ENCODE results near the gene ADAMTS2.

ADAMTS2 gene

DNA sequence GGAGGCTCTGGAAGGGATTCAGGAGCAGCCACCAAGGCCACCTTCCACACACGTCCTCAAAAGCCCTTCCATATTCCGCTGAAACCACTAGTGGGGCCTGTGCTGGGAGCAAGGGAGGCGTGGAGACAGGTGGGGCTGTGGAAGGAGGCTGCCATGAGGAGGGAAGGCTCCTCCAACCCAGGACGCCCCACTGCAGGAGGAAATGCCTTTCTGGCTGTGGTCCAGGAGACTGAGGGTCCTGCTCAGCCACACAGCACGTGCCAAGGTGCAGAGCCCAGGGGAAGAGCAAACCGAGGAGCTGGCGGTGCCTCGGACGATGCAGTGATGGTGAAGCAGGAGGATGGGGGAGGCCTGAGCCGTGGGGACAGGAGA lies 49.5 kb downstream of the ADAMTS2 start:
- TF ChIP-seq, protein P1, sequence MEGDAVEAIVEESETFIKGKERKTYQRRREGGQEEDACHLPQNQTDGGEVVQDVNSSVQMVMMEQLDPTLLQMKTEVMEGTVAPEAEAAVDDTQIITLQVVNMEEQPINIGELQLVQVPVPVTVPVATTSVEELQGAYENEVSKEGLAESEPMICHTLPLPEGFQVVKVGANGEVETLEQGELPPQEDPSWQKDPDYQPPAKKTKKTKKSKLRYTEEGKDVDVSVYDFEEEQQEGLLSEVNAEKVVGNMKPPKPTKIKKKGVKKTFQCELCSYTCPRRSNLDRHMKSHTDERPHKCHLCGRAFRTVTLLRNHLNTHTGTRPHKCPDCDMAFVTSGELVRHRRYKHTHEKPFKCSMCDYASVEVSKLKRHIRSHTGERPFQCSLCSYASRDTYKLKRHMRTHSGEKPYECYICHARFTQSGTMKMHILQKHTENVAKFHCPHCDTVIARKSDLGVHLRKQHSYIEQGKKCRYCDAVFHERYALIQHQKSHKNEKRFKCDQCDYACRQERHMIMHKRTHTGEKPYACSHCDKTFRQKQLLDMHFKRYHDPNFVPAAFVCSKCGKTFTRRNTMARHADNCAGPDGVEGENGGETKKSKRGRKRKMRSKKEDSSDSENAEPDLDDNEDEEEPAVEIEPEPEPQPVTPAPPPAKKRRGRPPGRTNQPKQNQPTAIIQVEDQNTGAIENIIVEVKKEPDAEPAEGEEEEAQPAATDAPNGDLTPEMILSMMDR (IDR thresholded peaks at IDR 0.05) = no peak

DNA sequence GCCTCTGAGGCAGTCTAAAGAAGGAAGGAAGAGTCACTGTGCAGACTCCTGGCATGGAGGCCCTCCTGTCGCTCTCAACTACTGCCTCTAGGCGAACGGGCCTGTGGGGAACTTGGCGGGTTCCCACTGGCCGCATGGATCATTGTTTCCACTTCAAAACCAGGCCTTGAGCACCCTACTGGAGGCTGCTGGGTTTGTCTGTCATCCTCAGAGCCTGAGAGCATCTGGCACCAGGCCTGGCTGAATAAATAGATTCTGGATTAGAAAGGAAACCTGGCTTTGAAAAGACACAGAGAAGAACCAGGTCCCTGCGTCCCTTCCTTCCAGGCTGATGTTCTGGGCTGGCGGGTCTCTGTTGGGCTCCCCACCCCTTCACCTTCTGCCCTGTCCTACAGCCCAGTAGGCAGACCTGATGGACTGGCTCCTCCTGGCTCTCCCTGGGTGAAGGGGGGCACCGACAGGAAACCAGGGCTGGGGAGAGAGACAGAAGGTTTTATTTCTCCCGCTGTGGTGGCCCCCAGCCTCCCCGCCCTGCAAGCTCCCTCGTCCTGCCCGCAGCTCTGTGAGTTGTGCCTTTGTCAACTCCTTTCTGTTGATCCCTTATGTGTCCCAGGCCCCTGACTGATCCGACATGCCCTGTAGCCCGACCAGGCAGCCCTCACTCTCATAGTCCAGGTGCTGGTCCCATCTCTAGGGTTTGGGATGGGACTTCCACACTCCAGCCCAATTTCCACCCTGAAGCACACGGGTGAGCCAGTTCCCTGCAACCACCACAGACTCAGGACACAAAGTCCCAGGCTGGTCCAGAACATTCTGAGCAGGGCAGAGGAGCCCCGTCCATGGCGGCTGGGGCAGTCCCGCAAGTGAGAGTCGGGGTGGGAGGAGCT lies 50.1 kb downstream of the ADAMTS2 start:
- TF ChIP-seq, protein P1 (IDR thresholded peaks at IDR 0.05) = no peak

DNA sequence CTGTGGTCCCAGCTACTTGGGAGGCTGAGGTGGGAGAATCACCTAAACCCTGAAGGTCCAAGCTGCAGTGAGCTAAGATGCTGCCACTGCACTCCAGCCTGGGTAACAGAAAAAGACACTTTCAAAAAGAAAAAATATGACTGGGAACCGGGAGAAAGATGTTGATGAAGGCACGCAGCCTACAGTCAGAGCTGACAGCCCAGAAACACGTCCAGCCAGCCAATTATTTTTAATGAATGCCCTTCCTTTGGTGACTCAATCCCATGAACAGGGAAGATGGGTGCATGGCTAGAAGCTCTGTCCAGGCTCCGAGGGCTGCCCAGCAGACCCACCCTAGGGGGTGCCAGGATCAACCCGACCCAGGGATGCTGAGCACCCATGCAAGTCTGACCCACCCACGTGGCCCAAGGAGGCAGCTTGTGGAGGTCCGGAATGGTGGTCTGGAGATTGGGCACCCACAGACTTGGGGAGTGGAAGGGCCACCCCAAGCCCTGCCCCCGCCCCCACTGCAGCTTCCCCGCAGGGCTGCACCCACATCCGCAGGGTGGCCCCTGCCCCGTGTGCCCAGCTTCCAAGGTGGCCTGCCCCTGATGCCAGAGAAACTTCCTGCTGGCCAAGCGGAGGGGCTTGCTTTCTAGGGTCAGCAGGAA lies 51.0 kb downstream of the ADAMTS2 start:
- TF ChIP-seq, protein P1 (IDR thresholded peaks at IDR 0.05) = no peak

DNA sequence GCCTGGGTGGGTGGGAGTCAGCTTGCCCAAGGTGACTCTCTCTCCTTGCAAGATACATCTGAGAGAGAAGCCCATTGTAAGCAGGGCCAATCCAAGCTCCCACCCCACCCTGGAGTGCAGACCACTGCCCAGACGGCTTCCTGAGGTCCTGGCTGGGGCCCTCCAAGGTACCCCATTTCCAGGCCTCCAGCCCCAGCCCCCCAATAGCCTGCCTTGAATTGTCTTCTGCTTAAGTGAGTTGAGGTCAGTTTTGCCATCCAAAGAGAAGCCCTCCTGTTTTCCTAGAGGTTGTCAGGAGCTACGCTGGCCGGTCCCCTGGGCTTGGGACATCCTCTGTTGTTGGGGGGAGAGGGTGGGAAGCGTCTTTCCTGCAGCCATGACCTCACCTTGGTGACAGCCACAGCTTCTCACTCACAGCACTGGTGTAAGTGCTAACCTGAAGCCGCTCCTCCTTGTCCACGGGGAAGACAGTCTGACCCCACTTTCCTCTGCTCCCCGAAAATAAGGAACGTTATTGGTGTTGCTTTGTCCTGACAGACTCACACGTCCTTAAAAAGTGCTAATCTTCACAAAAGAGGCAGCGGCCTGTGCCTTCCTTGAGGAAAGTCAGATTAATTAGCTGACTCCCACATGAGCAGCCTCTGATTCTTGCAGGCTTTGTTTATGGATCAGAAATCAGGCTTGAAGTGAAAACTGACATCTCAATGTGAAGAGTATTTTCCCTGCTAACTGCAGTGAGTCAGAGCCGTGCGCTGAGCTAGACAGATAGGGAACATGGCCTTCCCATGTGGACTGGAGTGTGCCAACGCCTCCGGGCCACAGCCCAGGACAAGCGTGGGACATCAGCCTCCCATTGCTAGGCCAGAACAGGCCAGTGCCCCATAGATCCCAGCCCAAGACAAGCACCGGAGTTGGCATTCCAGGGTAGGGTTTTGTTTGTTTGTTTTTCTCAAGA lies 52.3 kb downstream of the ADAMTS2 start:
- TF ChIP-seq, protein P1 (IDR thresholded peaks at IDR 0.05) = no peak

DNA sequence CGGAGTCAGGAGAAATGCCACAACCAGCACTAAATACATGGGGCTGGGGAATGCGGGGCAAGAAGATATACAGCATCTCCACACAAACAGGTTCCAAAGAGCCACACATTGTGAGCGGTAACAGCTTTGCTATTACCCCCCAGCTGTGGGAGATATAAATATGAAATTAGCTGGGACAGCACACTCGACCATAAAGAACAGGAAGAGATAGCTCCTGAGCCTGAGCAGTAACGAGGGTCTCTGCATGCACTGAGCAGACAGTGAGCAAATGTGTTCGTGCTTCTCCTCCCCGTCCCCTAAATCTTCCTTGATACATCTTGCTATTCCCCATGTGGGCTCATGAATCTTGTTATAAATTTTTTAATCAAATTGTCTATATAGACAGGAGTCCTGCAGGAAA lies 53.1 kb downstream of the ADAMTS2 start:
- TF ChIP-seq, protein P1 (IDR thresholded peaks at IDR 0.05) = no peak

DNA sequence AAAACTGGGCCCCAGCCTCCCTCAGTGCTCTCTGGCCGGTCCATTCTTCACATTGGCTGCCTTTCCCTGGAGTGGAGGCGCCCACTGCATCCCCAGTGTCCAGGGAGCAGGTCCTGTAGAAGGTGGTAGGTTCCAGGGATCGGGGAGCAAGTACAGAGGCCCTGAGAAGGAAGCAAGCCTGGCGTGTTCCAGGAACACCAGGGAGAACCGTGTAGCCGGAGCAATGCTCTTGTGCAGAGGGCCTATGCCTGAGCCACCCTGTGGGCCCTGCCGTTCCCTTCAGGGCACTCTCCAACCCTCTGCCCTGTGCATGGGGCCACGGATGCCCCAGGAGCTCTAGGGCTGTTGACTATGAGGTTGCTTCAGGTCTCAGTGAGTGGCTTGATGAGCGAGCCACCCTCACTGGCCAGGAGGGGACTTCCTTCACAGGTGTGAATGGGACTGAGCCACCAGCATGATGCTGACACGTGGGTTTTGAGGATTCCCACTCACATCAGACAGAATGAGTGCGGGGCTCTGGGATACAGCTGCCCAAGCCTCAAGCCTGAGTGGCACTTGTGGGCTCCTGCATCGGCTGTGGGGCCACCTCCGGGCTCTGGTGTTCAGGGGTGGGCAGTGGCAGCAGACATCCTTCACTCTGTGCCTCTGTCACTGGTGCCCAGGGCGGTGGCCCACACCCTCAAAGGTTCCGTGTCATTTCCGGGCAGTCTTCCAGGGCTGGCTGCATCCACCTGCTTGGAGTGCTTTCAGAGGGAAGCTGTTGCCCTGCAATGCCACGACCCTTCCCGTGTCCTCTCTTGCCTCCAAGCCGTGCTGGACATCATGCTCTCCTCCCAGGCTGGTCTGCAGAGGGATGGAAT lies 54.4 kb downstream of the ADAMTS2 start:
- TF ChIP-seq, protein P1 (IDR thresholded peaks at IDR 0.05) = no peak

Data from LNCAP (cell line).